HEK293T (cell line): ENCODE results near the gene ACOX3.

Experiments
- ARNT ChIP-seq: fragments of 450-650 bp; IDR thresholded peaks from 2 replicates; pipeline ENCODE4 v1.6.1; 2017; ENCODE audit warnings: mild to moderate bottlenecking
- TARDBP ChIP-seq: fragments of 450-650 bp; IDR thresholded peaks from 2 replicates; pipeline ENCODE4 v1.6.1; 2016
- ZNF384 ChIP-seq: fragments of 450-650 bp; IDR thresholded peaks from 2 replicates; pipeline ENCODE4 v1.6.1; 2016

- TF ChIP-seq ARNT (no peak), TARDBP (no peak), ZNF384 (no peak)
These were observed 31.1 kb downstream of the ACOX3 start for GRCh38 chr4:8409264-8410065.
